Left lobe of liver (tissue), 2 donors: ENCODE data around the gene RC3H2. TPM values are rescaled to one million over a fixed set of nuclear protein-coding genes. Genes with fewer than 3 reads are reported as not detected.
"Not testable (repeated sequence)": the region's sequence is repeated elsewhere in the genome, so short reads cannot be mapped to it uniquely, and the experiment has no call there.

Source experiments
- ATAC-seq: fragments of 200-7000 bp; cut with Tn5 transposase; one replicate; pipeline ENCODE4 v1.9.1; 2020; ENCODE audit warnings: mild to moderate bottlenecking, moderate library complexity
- DNase-seq: peaks from one replicate; pipeline ENCODE4 v3.0.0-alpha.2; 2020; ENCODE audit warnings: low spot score
- total RNA-seq: library from RNA; stranded (reverse); gene quantifications from one replicate; pipeline ENCODE4 v1.2.1, GENCODE V29; 2021
- donor health status: DM: no; HTN: no; CAD: no; lungs with moderate emphysema.
- donor health status: DM: no; HTN: yes; CAD: no.

Gene RC3H2
- total RNA-seq, 1 donor from 2014 or later, result 15.1 TPM

DNA sequence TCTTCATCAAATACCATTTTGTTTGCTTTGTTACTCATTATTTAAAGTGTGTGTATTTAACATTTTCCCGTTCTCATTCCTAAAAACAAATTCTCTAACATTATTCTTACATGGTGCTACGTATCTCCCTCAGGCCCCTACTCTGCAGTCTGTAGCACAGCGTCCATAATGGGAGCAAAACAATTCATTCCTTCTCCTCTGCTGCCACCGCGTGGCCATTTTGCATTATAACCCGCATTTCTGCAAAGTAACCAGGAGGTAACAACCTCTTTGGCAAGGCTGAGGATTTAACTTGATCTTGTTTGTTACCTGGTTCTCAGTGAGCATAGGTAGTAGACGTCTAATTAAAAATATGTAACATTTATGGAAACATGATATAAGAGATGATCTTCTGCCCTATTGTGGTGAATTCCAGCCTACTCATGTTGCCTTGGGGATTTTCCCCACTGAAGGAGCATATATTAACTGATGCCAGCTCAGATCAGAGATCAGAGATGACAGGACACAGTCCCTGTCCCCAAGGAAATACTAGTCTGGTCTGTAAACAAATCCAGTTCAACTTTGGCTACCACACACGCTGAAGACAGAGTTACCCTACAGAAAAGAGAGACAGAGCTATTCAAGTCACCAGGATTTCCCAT is 94.7 kb downstream of the RC3H2 start:
- ATAC-seq (peak; percentile 100), DNase-seq (peak; percentile 69)

- ATAC-seq, result not testable (repeated sequence)
Observed at GRCh38 chr9:122809261-122809660, 95.9 kb downstream of the RC3H2 start.

GRCh38 chr9:122808141-122808540 is 97.0 kb downstream of the RC3H2 start:
- DNase-seq, result no peak
- ATAC-seq, result no peak

More at GRCh38 chr9:122809261-122809660, 95.9 kb downstream of the RC3H2 start:
- not testable (repeated sequence) for DNase-seq

DNA sequence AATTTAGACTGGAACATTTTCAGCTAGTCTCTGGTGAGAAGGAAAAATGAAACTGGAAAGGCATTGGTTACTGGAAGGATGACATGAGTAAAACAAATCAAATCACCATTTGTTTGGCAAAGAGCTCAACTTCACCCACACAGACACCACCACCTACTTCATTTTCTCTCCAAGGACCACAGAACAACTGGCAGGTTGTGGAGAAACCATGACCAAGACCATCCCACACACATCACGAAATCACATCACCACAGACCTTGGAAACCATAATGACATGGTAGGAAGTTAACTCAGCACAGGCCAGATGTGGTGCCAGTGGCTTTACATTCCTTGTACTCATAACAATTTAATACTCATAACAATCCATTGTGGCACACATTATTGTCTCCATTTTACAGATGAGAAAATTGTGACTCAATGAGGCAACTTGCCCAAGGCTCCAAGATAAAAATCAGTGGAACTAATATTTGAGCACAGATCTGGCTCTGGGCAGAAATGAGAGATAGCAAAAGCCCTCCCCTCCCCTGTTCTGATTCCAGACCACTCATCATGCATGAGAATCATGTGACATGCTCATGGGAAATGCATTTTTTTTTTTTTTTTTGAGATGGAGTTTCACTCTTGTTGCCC is 97.8 kb downstream of the RC3H2 start:
- DNase-seq (no peak), ATAC-seq (no peak)

- DNase-seq, result no peak
- no peak for ATAC-seq
Observed at GRCh38 chr9:122806661-122807060, 98.5 kb downstream of the RC3H2 start.

DNA sequence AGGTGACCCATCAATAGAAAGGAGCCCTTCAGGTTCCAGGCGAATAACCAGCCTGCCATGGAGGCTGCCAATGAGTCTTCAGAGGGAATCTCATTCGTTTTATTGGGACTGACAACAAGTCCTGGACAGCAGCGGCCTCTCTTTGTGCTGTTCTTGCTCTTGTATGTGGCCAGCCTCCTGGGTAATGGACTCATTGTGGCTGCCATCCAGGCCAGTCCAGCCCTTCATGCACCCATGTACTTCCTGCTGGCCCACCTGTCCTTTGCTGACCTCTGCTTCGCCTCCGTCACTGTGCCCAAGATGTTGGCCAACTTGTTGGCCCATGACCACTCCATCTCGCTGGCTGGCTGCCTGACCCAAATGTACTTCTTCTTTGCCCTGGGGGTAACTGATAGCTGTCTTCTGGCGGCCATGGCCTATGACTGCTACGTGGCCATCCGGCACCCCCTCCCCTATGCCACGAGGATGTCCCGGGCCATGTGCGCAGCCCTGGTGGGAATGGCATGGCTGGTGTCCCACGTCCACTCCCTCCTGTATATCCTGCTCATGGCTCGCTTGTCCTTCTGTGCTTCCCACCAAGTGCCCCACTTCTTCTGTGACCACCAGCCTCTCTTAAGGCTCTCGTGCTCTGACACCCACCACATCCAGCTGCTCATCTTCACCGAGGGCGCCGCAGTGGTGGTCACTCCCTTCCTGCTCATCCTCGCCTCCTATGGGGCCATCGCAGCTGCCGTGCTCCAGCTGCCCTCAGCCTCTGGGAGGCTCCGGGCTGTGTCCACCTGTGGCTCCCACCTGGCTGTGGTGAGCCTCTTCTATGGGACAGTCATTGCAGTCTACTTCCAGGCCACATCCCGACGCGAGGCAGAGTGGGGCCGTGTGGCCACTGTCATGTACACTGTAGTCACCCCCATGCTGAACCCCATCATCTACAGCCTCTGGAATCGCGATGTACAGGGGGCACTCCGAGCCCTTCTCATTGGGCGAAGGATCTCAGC is 104.8 kb downstream of the RC3H2 start, which contains the start of gene OR1K1:
Gene OR1K1 (plus strand): TSS at position 58 of the 995 bp plus-strand sequence. CDS start 0 bp downstream, at position 58.
- no peak for ATAC-seq
- DNase-seq, result no peak

DNA sequence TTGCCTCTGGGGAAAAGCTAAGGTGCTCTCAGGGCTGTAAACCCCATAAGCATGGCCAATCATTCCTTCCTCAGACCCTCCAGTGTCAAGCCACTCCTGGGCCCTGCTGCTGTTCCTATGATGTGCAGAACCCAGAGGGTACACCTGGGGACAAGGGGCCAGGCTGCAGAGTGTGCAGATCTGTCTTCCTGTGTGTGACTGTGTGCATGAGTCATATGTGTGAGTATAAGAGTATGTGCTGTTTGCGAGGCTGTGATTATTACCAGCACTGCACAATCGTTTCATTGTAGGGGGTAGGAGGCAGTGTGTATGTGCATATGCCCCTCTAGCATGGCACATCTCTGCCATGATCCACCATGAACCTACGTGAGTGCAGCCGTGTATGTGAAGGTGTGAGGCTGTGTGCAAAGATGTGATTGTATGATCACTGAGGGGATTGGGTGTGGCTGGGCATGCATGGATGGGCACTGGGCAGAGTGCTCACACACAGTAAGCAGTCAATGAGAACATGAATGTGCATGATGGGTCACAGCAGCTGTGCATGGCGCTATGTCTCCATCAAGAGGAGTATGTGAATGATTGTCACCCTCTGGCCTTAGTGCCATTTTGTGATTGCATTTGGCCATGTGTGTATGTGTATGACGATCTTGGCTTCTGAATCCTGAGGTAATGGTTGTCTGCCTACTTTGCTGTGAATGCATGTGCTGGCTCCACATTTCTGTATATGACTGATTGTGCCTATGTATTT is 107.7 kb downstream of the RC3H2 start:
- no peak for DNase-seq
- no peak for ATAC-seq

Other genes starting within 250 kb of the RC3H2 start
- gene OR1B1, start 247.7 kb downstream of the RC3H2 start, total RNA-seq, result not detected
- gene OR1L1, start 243.6 kb downstream of the RC3H2 start, total RNA-seq, result not detected
- not detected for gene OR1L3, start 230.2 kb downstream of the RC3H2 start, total RNA-seq
- gene OR1L4, start 181.4 kb downstream of the RC3H2 start, total RNA-seq, result not detected
- gene OR1L6, start 163.1 kb downstream of the RC3H2 start, total RNA-seq, result not detected
- not detected for gene OR5C1, start 116.4 kb downstream of the RC3H2 start, total RNA-seq
- not detected for gene OR1K1, start 105.2 kb downstream of the RC3H2 start, total RNA-seq
- 4.8 TPM for gene PDCL, start 76.8 kb downstream of the RC3H2 start, total RNA-seq
- gene ZBTB6, start 8.0 kb upstream of the RC3H2 start, total RNA-seq, result 2.0 TPM
- gene ZBTB26, start 26.2 kb upstream of the RC3H2 start, total RNA-seq, result 1.7 TPM
- 13.9 TPM for gene RABGAP1, start 35.7 kb upstream of the RC3H2 start, total RNA-seq
- gene GPR21, start 128.3 kb upstream of the RC3H2 start, total RNA-seq, result 0.55 TPM